Body of pancreas (tissue), 4 donors: ENCODE measurements around the gene MIOX. TPM values are rescaled to one million over a fixed set of nuclear protein-coding genes. Genes with fewer than 3 reads are reported as not detected.
A peak's percentile ranks its signal among the peaks of the same experiment; 100 is the strongest.

Source experiments
- ATAC-seq: fragments of 150-250 bp; one replicate; pipeline ENCODE4 v1.9.1; 2016
- DNase-seq, 4 donors: peaks; one replicate each; pipeline ENCODE4 v3.0.0-alpha.2; 2019
- H3K27ac ChIP-seq, 4 donors: fragments of 200-600 bp; sonication (generic); 1 replicate in 3 of 4; 2 replicates in 1 of 4; pipeline versions ENCODE4 v1.5.1 to v1.6.1; 2016 to 2019; ENCODE audit warnings: mild to moderate bottlenecking in 1 of 4, mixed read lengths in 1 of 4, moderate library complexity in 1 of 4
- H3K27me3 ChIP-seq, 2 donors: fragments of 200-600 bp; sonication (generic); one replicate each; pipeline ENCODE4 v1.6.0; 2016; ENCODE audit warnings: mild to moderate bottlenecking in 1 of 2
- H3K36me3 ChIP-seq, 2 donors: fragments of 200-600 bp; sonication (generic); replicated peaks in 1 of 2; 2 replicates each; pipeline ENCODE4 v1.5.1; 2016; ENCODE audit warnings: low read depth in 2 of 2; ENCODE audit not compliant: insufficient read depth in 1 of 2
- H3K4me1 ChIP-seq: fragments of 200-600 bp; sonication (generic); one replicate; pipeline ENCODE4 v1.6.0; 2016
- H3K4me3 ChIP-seq, 2 donors: fragments of 200-600 bp; sonication (generic); 1 replicate in 1 of 2; 2 replicates in 1 of 2; pipeline ENCODE4 v1.5.1; 2016 to 2019
- H3K9me3 ChIP-seq, 3 donors: fragments of 200-600 bp; sonication (generic); 1 replicate in 2 of 3; 2 replicates in 1 of 3; pipeline ENCODE4 v1.5.1; 2016
- CTCF ChIP-seq, 7 experiments: fragments of 450-650 bp in 4 of 7; fragments of 200-600 bp in 3 of 7; sonication (generic) in 3 of 7; IDR thresholded peaks; one replicate each; pipeline ENCODE4 v1.5.1; 2016 to 2019; ENCODE audit warnings: antibody characterized with exemption in 7 of 7
- POLR2A ChIP-seq, 3 donors: fragments of 450-650 bp; IDR thresholded peaks; one replicate each; pipeline ENCODE4 v1.6.1; 2016; ENCODE audit warnings: antibody characterized with exemption in 3 of 3, mild to moderate bottlenecking in 2 of 3
- WGBS, 2 donors: methylation state at CpG; one replicate each; pipeline ENCODE4 v1.1.5; 2017; 5-methylcytosine and 5-hydroxymethylcytosine counted together
- intact Hi-C: fragments of 100-400 bp; cut with DNase I; formaldehyde crosslinking; loops from one replicate; pipeline ENCODE4 v1.15.1; 2023
- total RNA-seq, 2 donors: library from RNA; depleted of rRNA; stranded (reverse); fragments of >200 nt; gene quantifications; one replicate each; pipeline ENCODE4 v1.1.0, GENCODE V29; 2016

The MIOX gene
- total RNA-seq, 2 donors from 2014 or later, result not detected

DNA sequence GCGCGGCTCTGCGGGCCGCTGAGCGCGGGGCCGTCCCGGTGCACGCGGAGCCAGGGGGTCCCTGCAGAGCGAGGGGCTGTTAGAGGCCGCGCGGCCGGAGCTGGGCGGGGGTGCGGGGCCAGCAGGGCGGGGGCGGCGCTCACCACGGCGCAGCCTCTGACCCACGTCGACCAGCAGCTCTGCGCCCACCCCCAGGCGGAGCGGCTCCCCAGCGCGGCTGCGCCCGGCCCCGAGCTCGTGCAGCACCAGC, 39.1 kb downstream of the MIOX start:
- intact Hi-C loops, result no loop called here
- Histone ChIP-seq H3K36me3 (peaks cover 0 to 7% of the 10 kb centered on the region in 2 donors), H3K27ac (peak overlapping the region; percentile 89 to 97 (median 92)), H3K4me1 (peaks cover 47% of the 10 kb centered on the region), H3K27me3 (peaks cover 0 to 11% of the 10 kb centered on the region in 2 donors), H3K4me3 (peak overlapping the region; percentile 38 to 59), H3K9me3 (no peaks in the 10 kb centered on the region)
- no peak for DNase-seq
- no peak for ATAC-seq
- TF ChIP-seq CTCF (IDR thresholded peaks at IDR 0.05) (no peak), POLR2A (IDR thresholded peaks at IDR 0.05) (no peak)
- whole genome bisulfite sequencing, 2 donors, result 0% methylated on average over 7 to 33 of the region's 33 CpGs

DNA sequence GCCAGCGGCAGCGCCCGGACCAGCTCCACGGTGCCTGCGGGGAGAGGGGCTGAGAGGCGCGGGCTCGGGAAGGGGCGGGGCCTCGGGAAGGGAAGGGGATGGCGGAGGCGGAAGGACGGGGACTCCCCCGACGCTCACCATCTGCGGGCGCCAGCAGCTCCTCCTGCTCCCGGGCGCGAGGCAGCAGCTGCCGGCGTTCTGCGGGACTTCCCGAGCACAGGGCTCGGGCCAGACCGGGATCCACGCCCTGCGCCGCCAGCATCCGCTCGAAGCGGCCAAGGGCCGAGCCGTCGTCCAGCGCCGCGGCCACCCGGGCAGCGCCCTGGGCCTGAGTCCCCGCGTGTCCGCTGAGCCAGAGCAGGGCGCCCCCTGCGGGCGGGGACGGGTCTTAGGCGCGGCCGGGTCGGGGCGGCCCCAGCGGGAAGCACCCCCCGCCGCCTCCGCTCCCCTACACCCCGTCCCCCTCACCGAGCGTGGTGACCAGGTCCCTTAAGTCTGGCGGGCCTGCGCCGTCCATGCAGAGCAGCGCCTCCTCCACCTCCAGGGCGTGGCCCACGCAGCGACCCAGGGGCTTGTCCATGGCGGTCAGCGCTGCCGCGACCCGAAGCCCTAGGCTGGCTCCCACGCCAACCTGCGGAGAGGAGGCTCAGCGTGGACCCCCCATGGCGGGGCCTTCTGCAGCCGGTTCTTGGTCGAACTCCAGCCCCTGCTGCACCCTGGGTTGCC, 39.6 kb downstream of the MIOX start:
- H3K9me3 ChIP-seq, result no peaks in the 10 kb centered on the region
- peaks cover 0 to 15% of the 10 kb centered on the region in 2 donors for H3K27me3 ChIP-seq
- peak; percentile 49 for ATAC-seq
- WGBS, 2 donors, result 2 to 3% methylated on average over 6 to 52 of the region's 77 CpGs
- TF ChIP-seq POLR2A (IDR thresholded peaks at IDR 0.05), result peak in 1 of 3 donors; percentile 11
- TF ChIP-seq CTCF (IDR thresholded peaks at IDR 0.05), result peak; percentile 27 to 57 (median 46)
- H3K27ac ChIP-seq, result peak overlapping the region; percentile 89 to 97 (median 92)
- H3K4me3 ChIP-seq, result peak overlapping the region; percentile 38 to 59
- peak; percentile 79 to 85 (median 81) for DNase-seq
- intact Hi-C loops, result no loop called here
- peaks cover 0 to 7% of the 10 kb centered on the region in 2 donors for H3K36me3 ChIP-seq
- peaks cover 52% of the 10 kb centered on the region for H3K4me1 ChIP-seq

DNA sequence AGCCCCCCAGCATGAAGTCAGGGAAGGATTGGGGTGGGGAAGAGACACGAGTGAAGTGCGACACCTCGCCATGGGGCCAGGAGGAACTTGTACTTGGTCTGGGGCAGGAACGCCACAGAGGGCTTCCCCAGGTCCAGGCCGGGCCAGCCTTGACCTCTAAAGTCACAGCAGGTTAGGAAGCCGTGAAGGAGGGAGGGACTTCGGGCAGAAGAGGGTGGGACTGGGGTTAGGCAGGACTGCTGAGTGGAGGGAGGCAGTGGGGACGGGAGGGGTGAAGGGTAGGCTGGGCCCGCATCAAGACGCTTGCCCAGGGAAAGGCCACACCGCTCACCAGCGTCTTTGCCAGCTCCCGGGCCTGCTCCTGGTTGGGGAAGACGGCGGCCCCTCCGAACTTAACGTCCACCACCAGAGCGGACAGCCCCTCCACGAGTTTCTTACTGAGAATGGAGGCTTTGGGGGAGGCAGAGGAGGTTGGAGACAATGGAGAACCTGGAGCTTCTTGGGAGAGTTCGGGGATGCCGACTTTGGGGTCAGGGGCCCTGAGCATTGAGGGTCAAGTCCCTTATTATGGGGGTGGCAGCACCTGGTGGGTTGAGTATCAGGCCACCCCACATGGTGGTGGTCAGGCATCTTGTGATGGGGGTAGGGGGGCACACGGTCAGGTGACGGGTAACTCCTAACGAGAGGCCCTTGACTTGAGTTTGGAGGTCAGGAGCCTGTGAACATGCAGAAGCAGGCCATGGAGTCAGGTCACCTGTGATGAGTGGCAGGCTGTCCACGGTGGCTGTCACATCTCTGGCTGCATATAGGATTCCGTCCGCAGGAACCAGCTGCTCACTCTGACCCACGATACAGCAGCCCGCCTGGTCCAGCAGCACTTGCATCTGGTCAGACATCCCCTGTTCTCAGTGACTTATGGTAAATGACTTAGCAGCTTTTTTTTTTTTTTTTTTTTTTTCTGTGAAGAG, 40.5 kb downstream of the MIOX start:
- peaks cover 0 to 7% of the 10 kb centered on the region in 2 donors for H3K36me3 ChIP-seq
- H3K9me3 ChIP-seq, result no peaks in the 10 kb centered on the region
- intact Hi-C loops, result no loop called here
- no peak overlapping the region for H3K4me3 ChIP-seq
- ATAC-seq, result no peak
- peak in 1 of 4 donors; percentile 65 for DNase-seq
- peaks cover 61% of the 10 kb centered on the region for H3K4me1 ChIP-seq
- H3K27ac ChIP-seq, result peak overlapping the region; percentile 89 to 97 (median 92)
- 64 to 76% methylated on average over 28 to 29 of the region's 29 CpGs for WGBS, 2 donors
- peak in 1 of 3 donors; percentile 26 for TF ChIP-seq POLR2A (IDR thresholded peaks at IDR 0.05)
- no peak for TF ChIP-seq CTCF (IDR thresholded peaks at IDR 0.05)
- peaks cover 0 to 21% of the 10 kb centered on the region in 2 donors for H3K27me3 ChIP-seq

DNA sequence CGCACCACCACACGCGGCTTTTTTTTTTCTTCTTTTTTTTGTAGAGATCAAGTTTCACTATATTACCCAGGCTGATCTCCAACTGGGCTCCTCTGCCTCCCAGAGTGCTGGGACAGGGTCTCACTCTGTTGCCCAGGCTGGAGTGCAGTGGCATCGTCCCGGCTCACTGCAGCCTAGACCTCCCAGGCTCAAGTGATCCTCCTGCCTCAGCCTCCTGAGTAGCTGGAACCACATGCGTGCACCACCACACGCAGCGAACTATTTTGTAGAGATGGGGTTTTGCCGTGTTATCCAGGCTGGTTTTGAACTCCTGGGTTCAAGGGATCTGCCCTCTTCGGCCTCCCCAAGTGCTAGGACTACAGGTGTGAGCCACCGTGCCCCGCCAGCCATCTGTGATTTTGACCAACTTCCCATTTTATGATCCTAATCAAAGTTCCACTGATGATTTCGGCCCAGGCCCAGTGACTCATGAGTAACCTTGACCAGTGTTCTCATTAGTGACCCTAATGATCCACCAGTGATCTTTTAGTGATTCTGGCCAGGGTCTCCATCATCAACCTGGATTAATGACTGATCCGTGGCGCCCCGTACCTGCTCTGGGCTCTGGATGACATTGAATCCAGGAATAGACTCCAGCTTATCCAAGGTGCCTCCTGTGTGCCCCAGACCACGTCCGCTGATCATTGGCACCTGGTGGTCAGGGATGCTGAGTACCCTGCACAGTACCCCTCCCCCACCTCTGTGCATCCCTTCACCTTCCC, 41.4 kb downstream of the MIOX start:
- 85 to 89% methylated on average over 17 to 18 of the region's 18 CpGs for WGBS, 2 donors
- ATAC-seq, result no peak
- no peak for TF ChIP-seq CTCF (IDR thresholded peaks at IDR 0.05)
- TF ChIP-seq POLR2A (IDR thresholded peaks at IDR 0.05), result no peak
- peak overlapping the region in 2 of 4 donors; percentile 85 to 90 for H3K27ac ChIP-seq
- H3K4me3 ChIP-seq, result no peak overlapping the region
- peaks cover 69% of the 10 kb centered on the region for H3K4me1 ChIP-seq
- H3K9me3 ChIP-seq, result no peaks in the 10 kb centered on the region
- H3K27me3 ChIP-seq, result peaks cover 0 to 21% of the 10 kb centered on the region in 2 donors
- intact Hi-C loops, result no loop called here
- H3K36me3 ChIP-seq, result peaks cover 0 to 4% of the 10 kb centered on the region in 2 donors
- DNase-seq, result no peak
